ENCODE data around the gene ECHS1.

The ECHS1 gene

GRCh38 chr10:133318494-133319127 lies 54.5 kb downstream of the ECHS1 start (continued):
- no peak for TF ChIP-seq ELK4 (IDR thresholded peaks at IDR 0.05; ENCODE audit: borderline replicate concordance, low read depth, low read length)
- TF ChIP-seq PATZ1 (tag by site-specific recombination; IDR thresholded peaks at IDR 0.05) = peak; percentile 92; the same call in 1 of the 2 replicates
- TF ChIP-seq ZNF768 (tag by site-specific recombination; IDR thresholded peaks at IDR 0.05) = no peak
- TF ChIP-seq, protein P1, sequence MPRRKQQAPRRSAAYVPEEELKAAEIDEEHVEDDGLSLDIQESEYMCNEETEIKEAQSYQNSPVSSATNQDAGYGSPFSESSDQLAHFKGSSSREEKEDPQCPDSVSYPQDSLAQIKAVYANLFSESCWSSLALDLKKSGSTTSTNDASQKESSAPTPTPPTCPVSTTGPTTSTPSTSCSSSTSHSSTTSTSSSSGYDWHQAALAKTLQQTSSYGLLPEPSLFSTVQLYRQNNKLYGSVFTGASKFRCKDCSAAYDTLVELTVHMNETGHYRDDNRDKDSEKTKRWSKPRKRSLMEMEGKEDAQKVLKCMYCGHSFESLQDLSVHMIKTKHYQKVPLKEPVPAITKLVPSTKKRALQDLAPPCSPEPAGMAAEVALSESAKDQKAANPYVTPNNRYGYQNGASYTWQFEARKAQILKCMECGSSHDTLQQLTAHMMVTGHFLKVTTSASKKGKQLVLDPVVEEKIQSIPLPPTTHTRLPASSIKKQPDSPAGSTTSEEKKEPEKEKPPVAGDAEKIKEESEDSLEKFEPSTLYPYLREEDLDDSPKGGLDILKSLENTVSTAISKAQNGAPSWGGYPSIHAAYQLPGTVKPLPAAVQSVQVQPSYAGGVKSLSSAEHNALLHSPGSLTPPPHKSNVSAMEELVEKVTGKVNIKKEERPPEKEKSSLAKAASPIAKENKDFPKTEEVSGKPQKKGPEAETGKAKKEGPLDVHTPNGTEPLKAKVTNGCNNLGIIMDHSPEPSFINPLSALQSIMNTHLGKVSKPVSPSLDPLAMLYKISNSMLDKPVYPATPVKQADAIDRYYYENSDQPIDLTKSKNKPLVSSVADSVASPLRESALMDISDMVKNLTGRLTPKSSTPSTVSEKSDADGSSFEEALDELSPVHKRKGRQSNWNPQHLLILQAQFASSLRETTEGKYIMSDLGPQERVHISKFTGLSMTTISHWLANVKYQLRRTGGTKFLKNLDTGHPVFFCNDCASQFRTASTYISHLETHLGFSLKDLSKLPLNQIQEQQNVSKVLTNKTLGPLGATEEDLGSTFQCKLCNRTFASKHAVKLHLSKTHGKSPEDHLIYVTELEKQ (tag by site-specific recombination; IDR thresholded peaks at IDR 0.05; ENCODE audit: borderline replicate concordance) = no peak
- peak; percentile 36; the same call in 1 of the 2 replicates for TF ChIP-seq KLF8 (tag by site-specific recombination; IDR thresholded peaks at IDR 0.05)
- no peak for TF ChIP-seq ZBTB7A (tag by site-specific recombination; IDR thresholded peaks at IDR 0.05; ENCODE audit: low read depth)
- no peak for TF ChIP-seq ZNF530 (tag by site-specific recombination; IDR thresholded peaks at IDR 0.05; ENCODE audit: low read depth)
- no peak for TF ChIP-seq ZNF404 (tag by site-specific recombination; IDR thresholded peaks at IDR 0.05)
- TF ChIP-seq PRDM2 (tag by site-specific recombination; IDR thresholded peaks at IDR 0.05; ENCODE audit: borderline replicate concordance) = no peak
- TF ChIP-seq ZNF473 (tag by site-specific recombination; IDR thresholded peaks at IDR 0.05) = no peak
- peak; percentile 43; the same call in 1 of the 2 replicates for TF ChIP-seq SP2 (tag by site-specific recombination; IDR thresholded peaks at IDR 0.05)
- no peak for TF ChIP-seq ZNF433 (tag by site-specific recombination; IDR thresholded peaks at IDR 0.05; ENCODE audit: low read depth)
- no peak for TF ChIP-seq ZNF548 (tag by site-specific recombination; IDR thresholded peaks at IDR 0.05)
- TF ChIP-seq MYNN (tag by site-specific recombination; IDR thresholded peaks at IDR 0.05; ENCODE audit: borderline replicate concordance) = no peak
- no peak for TF ChIP-seq ZNF416 (tag by site-specific recombination; IDR thresholded peaks at IDR 0.05)
- no peak for TF ChIP-seq MEIS1 (CRISPR knock-in tag; IDR thresholded peaks at IDR 0.05; ENCODE audit: borderline replicate concordance)
- no peak; the same call in 1 of the 2 replicates for TF ChIP-seq ZNF184 (tag by site-specific recombination; IDR thresholded peaks at IDR 0.05)
- TF ChIP-seq, protein P2, sequence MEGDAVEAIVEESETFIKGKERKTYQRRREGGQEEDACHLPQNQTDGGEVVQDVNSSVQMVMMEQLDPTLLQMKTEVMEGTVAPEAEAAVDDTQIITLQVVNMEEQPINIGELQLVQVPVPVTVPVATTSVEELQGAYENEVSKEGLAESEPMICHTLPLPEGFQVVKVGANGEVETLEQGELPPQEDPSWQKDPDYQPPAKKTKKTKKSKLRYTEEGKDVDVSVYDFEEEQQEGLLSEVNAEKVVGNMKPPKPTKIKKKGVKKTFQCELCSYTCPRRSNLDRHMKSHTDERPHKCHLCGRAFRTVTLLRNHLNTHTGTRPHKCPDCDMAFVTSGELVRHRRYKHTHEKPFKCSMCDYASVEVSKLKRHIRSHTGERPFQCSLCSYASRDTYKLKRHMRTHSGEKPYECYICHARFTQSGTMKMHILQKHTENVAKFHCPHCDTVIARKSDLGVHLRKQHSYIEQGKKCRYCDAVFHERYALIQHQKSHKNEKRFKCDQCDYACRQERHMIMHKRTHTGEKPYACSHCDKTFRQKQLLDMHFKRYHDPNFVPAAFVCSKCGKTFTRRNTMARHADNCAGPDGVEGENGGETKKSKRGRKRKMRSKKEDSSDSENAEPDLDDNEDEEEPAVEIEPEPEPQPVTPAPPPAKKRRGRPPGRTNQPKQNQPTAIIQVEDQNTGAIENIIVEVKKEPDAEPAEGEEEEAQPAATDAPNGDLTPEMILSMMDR (tag by site-specific recombination; IDR thresholded peaks at IDR 0.05) = peak; percentile 96
- TF ChIP-seq ZNF132 (tag by site-specific recombination; IDR thresholded peaks at IDR 0.05; ENCODE audit: borderline replicate concordance) = no peak
- TF ChIP-seq ZSCAN18 (tag by site-specific recombination; IDR thresholded peaks at IDR 0.05) = no peak
- TF ChIP-seq ZNF2 (tag by site-specific recombination; IDR thresholded peaks at IDR 0.05) = peak; percentile 99
- TF ChIP-seq FEZF1 (tag by site-specific recombination; IDR thresholded peaks at IDR 0.05) = no peak
